Stimulated activated CD4-positive, alpha-beta T cell treated with anti-CD3 and anti-CD28 coated beads, Interleukin-12 subunit alpha, Interleukin-12 subunit beta, amount 100 ng/mL, for 48 hours (primary cell): ENCODE measurements around the gene PLPPR1.
"Not testable (repeated sequence)": the region's sequence is repeated elsewhere in the genome, so short reads cannot be mapped to it uniquely, and the experiment has no call there.

Experiments
- DNase-seq, 3 donors: peaks; one replicate each; pipeline ENCODE4 v3.0.0-alpha.2; 2020; ENCODE audit warnings: low read depth in 2 of 3, low spot score in 1 of 3

The PLPPR1 gene

GRCh38 chr9:101028346-101029314 lies at the start of gene PLPPR1:
Gene PLPPR1, plus strand, starts transcription at chr9:101028727.
- DNase-seq: no peak

GRCh38 chr9:100989731-100990130 lies 38.8 kb upstream of the PLPPR1 start:
- no peak for DNase-seq

- DNase-seq: no peak
Observed at GRCh38 chr9:100990605-100991381, 37.7 kb upstream of the PLPPR1 start.

GRCh38 chr9:100992632-100993031 lies 35.9 kb upstream of the PLPPR1 start:
- no peak for DNase-seq

GRCh38 chr9:100999906-101000544 lies 28.5 kb upstream of the PLPPR1 start:
- no peak for DNase-seq

- no peak for DNase-seq
Observed at GRCh38 chr9:101005246-101005645, 23.3 kb upstream of the PLPPR1 start.

GRCh38 chr9:101014566-101014965 lies 14.0 kb upstream of the PLPPR1 start:
- DNase-seq: no peak

- DNase-seq: no peak
Observed at GRCh38 chr9:101018467-101018866, 10.1 kb upstream of the PLPPR1 start.

- DNase-seq: no peak
Observed at GRCh38 chr9:101022704-101023103, 5.8 kb upstream of the PLPPR1 start.

- no peak for DNase-seq
Observed at GRCh38 chr9:101025940-101026339, 2.6 kb upstream of the PLPPR1 start.

- no peak for DNase-seq
Observed at GRCh38 chr9:101026824-101027223, 1.7 kb upstream of the PLPPR1 start.

GRCh38 chr9:101027236-101027635 lies 1.3 kb upstream of the PLPPR1 start:
- DNase-seq: no peak

- no peak for DNase-seq
Observed at GRCh38 chr9:101027733-101028345, 688 bp upstream of the PLPPR1 start.

- DNase-seq: no peak
Observed at GRCh38 chr9:101029315-101030085, 973 bp downstream of the PLPPR1 start.

GRCh38 chr9:101030086-101030391 lies 1.5 kb downstream of the PLPPR1 start:
- DNase-seq: no peak

- DNase-seq: no peak
Observed at GRCh38 chr9:101032426-101032825, 3.9 kb downstream of the PLPPR1 start.

GRCh38 chr9:101034222-101034621 lies 5.7 kb downstream of the PLPPR1 start:
- no peak for DNase-seq

- no peak for DNase-seq
Observed at GRCh38 chr9:101035098-101035497, 6.6 kb downstream of the PLPPR1 start.

GRCh38 chr9:101037430-101037829 lies 8.9 kb downstream of the PLPPR1 start:
- no peak for DNase-seq

- no peak for DNase-seq
Observed at GRCh38 chr9:101038488-101038887, 10.0 kb downstream of the PLPPR1 start.

GRCh38 chr9:101039581-101039980 lies 11.1 kb downstream of the PLPPR1 start:
- not testable (repeated sequence) for DNase-seq
